HFF-Myc (cell line): ENCODE measurements around the gene FAM53B.

Experiments used
- DNase-seq: peaks from one replicate; pipeline ENCODE4 v3.0.0-alpha.2; 2011; ENCODE audit warnings: low read depth; ENCODE audit errors: extremely low read depth
- H3K4me3 ChIP-seq: replicated peaks from 2 replicates; pipeline ENCODE4 v1.5.1; 2011; ENCODE audit warnings: low read depth, mild to moderate bottlenecking, control low read depth, low read length
- CTCF ChIP-seq: IDR thresholded peaks from 2 replicates; pipeline ENCODE4 v1.5.1; 2012; ENCODE audit warnings: mild to moderate bottlenecking, low read depth, low read length, control low read depth; ENCODE audit errors: missing control alignments

Gene FAM53B

DNA sequence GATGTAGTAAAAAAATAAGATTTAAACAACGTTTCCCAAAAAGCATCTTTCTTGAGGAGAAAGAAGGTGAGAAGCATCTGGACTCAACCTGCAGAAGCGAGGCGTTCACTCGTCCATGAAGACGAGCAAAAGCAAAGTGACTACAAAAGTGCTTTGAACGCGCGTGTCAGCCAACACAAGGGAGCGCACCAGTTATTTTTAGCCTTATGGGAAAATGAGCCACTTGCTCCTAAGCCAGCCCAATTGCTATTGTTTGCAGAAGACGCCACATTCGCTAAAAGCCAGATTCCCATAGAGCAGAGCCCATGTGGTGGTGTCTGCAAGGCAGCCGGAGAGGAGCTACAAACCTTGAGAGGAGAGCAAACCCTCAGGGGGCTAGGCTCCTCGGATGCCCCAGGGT, 122.5 kb downstream of the FAM53B start:
- no peak for TF ChIP-seq CTCF
- no peak for DNase-seq
- no peak overlapping the region for H3K4me3 ChIP-seq

GRCh38 chr10:124619802-124620490, 124.2 kb downstream of the FAM53B start:
- DNase-seq, result no peak
- TF ChIP-seq CTCF, result no peak
- no peak overlapping the region for H3K4me3 ChIP-seq

- TF ChIP-seq CTCF, result no peak
- no peak for DNase-seq
- no peak overlapping the region for H3K4me3 ChIP-seq
Measured at GRCh38 chr10:124619195-124619594, 125.0 kb downstream of the FAM53B start.

GRCh38 chr10:124618470-124619073, 125.6 kb downstream of the FAM53B start:
- no peak for DNase-seq
- no peak for TF ChIP-seq CTCF
- no peak overlapping the region for H3K4me3 ChIP-seq

DNA sequence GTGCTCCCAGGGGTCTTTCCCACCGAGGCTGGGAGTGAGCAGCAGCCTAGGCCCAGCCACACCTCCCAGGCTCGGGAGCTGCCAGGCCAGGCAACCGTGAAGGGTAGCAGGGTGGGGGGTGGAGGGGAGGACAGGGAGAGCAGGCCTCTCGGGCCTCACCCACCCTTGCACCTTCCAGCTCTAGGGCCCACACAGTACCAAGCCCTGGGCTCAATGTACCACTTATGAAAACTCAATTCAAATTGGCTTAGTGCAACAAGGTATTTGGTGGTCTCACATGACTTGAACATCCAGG, 127.4 kb downstream of the FAM53B start:
- TF ChIP-seq CTCF, result no peak
- no peak for DNase-seq
- H3K4me3 ChIP-seq, result no peak overlapping the region

DNA sequence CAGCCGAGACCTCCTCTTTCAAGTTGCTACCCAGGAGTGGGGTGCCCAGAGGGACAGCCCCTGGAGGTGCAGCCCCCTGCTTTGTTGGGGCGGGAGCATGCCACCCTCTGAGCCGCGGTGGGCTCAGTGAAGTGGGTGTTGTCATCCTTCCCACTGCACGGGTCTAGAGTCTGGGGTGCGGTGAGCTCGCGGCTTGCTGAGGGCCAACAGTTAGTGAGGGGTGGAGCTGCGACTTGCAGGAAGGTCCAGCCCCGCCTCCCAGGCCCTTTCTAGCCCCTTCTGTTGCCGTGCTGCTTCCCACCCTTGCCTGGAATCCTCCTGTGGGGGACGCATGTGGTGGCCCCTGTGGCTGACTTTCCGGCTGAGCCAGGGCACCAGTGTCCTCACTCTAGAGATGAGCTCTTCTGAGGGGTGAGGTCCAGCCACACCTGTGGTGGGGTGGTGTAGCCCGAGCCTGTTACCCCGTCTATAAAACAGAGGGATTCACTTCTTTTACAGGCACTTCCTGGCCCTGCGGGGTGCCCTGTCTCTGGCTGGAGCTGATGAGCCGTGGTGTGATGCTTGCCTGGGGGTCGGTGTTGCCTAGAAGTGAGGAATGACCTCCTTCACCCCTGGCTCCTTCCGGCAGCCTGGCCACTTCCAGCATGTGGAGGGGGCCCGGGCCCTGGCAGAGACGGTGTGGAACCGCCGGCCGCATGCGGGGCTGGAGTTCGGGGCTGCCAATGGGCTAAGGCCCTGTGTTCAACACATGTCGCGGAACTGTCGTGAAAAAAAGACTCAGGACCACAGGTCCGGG, 127.9 kb downstream of the FAM53B start:
- no peak for TF ChIP-seq CTCF
- DNase-seq, result no peak
- no peak overlapping the region for H3K4me3 ChIP-seq
